ENCODE results near the gene KLHL18. TPM values are rescaled to one million over a fixed set of nuclear protein-coding genes. Genes with fewer than 3 reads are reported as not detected.
A peak's percentile ranks its signal among the peaks of the same experiment; 100 is the strongest.
"Not testable (repeated sequence)": the region's sequence is repeated elsewhere in the genome, so short reads cannot be mapped to it uniquely, and the experiment has no call there.

Gene KLHL18
- total RNA-seq, 1 donor from 2014 or later: 36.1 TPM

GRCh38 chr3:47359323-47359722 lies 76.6 kb downstream of the KLHL18 start:
- H3K27ac Mint-ChIP-seq (ENCODE audit: unreplicated experiment): no peak overlapping the region
- no peaks in the 10 kb centered on the region for H3K27me3 Mint-ChIP-seq (ENCODE audit: low read depth)
- peaks cover 6% of the 10 kb centered on the region for H3K9me3 Mint-ChIP-seq
- no peaks in the 10 kb centered on the region for H3K4me1 Mint-ChIP-seq
- peaks cover 3% of the 10 kb centered on the region for H3K36me3 Mint-ChIP-seq (ENCODE audit: low read depth)
- H3K4me3 Mint-ChIP-seq: no peak overlapping the region
- no peak for TF ChIP-seq CTCF (conservative IDR thresholded peaks at IDR 0.05)
- DNase-seq (ENCODE audit: low read depth, low spot score): no peak

- not testable (repeated sequence) for H3K27ac Mint-ChIP-seq (ENCODE audit: unreplicated experiment)
These were observed 77.4 kb downstream of the KLHL18 start for GRCh38 chr3:47360110-47360517.

GRCh38 chr3:47362701-47363100 lies 80.0 kb downstream of the KLHL18 start:
- H3K27ac Mint-ChIP-seq (ENCODE audit: unreplicated experiment): no peak overlapping the region
- H3K9me3 Mint-ChIP-seq: peaks cover 6% of the 10 kb centered on the region
- no peaks in the 10 kb centered on the region for H3K27me3 Mint-ChIP-seq (ENCODE audit: low read depth)
- H3K36me3 Mint-ChIP-seq (ENCODE audit: low read depth): peaks cover 3% of the 10 kb centered on the region
- no peak overlapping the region for H3K4me3 Mint-ChIP-seq
- H3K4me1 Mint-ChIP-seq: no peaks in the 10 kb centered on the region
- no peak for DNase-seq (ENCODE audit: low read depth, low spot score)
- no peak for TF ChIP-seq CTCF (conservative IDR thresholded peaks at IDR 0.05)

More at GRCh38 chr3:47360110-47360517, 77.4 kb downstream of the KLHL18 start:
- DNase-seq (ENCODE audit: low read depth, low spot score); H3K4me3 Mint-ChIP-seq; H3K27me3 Mint-ChIP-seq (ENCODE audit: low read depth); H3K36me3 Mint-ChIP-seq (ENCODE audit: low read depth); H3K4me1 Mint-ChIP-seq; H3K9me3 Mint-ChIP-seq: not testable (repeated sequence)

GRCh38 chr3:47365213-47366153 lies 82.7 kb downstream of the KLHL18 start:
- no peak for TF ChIP-seq CTCF (conservative IDR thresholded peaks at IDR 0.05)
- no peaks in the 10 kb centered on the region for H3K9me3 Mint-ChIP-seq
- DNase-seq (ENCODE audit: low read depth, low spot score): no peak
- no peak overlapping the region for H3K4me3 Mint-ChIP-seq
- H3K27me3 Mint-ChIP-seq (ENCODE audit: low read depth): no peaks in the 10 kb centered on the region
- no peaks in the 10 kb centered on the region for H3K4me1 Mint-ChIP-seq
- H3K36me3 Mint-ChIP-seq (ENCODE audit: low read depth): no peaks in the 10 kb centered on the region
- H3K27ac Mint-ChIP-seq (ENCODE audit: unreplicated experiment): peak overlapping the region; percentile 1

GRCh38 chr3:47366833-47367232 lies 84.1 kb downstream of the KLHL18 start:
- Mint-ChIP-seq H3K27me3 (ENCODE audit: low read depth) (no peaks in the 10 kb centered on the region), H3K27ac (ENCODE audit: unreplicated experiment) (no peak overlapping the region), H3K4me1 (no peaks in the 10 kb centered on the region), H3K36me3 (ENCODE audit: low read depth) (no peaks in the 10 kb centered on the region), H3K9me3 (no peaks in the 10 kb centered on the region), H3K4me3 (no peak overlapping the region)
- DNase-seq (ENCODE audit: low read depth, low spot score): no peak
- no peak for TF ChIP-seq CTCF (conservative IDR thresholded peaks at IDR 0.05)

GRCh38 chr3:47367631-47368030 lies 84.9 kb downstream of the KLHL18 start:
- no peak for DNase-seq (ENCODE audit: low read depth, low spot score)
- Mint-ChIP-seq H3K27me3 (ENCODE audit: low read depth) (peaks cover 4% of the 10 kb centered on the region), H3K4me1 (no peaks in the 10 kb centered on the region), H3K4me3 (no peak overlapping the region), H3K9me3 (no peaks in the 10 kb centered on the region), H3K27ac (ENCODE audit: unreplicated experiment) (no peak overlapping the region), H3K36me3 (ENCODE audit: low read depth) (no peaks in the 10 kb centered on the region)
- no peak for TF ChIP-seq CTCF (conservative IDR thresholded peaks at IDR 0.05)

- not testable (repeated sequence) for H3K4me3 Mint-ChIP-seq; H3K9me3 Mint-ChIP-seq; DNase-seq (ENCODE audit: low read depth, low spot score); H3K36me3 Mint-ChIP-seq (ENCODE audit: low read depth); H3K27ac Mint-ChIP-seq (ENCODE audit: unreplicated experiment); H3K4me1 Mint-ChIP-seq
- peaks cover 16% of the 10 kb centered on the region for H3K27me3 Mint-ChIP-seq (ENCODE audit: low read depth)
These were observed 87.3 kb downstream of the KLHL18 start for GRCh38 chr3:47370020-47370419.

Measured in neural crest cell (in vitro differentiated cells).